GM19467 (cell line): Measurements from ENCODE around the gene CLK2.
A peak's percentile ranks its signal among the peaks of the same experiment; 100 is the strongest.
"Not testable (repeated sequence)": the region's sequence is repeated elsewhere in the genome, so short reads cannot be mapped to it uniquely, and the experiment has no call there.

Experiments used
- ATAC-seq: cut with Tn5 transposase; IDR thresholded peaks from one replicate; pipeline ENCODE4 v1.9.1; 2021; ENCODE audit warnings: mild to moderate bottlenecking, moderate library complexity; ENCODE audit not compliant: unreplicated experiment

The CLK2 gene

DNA sequence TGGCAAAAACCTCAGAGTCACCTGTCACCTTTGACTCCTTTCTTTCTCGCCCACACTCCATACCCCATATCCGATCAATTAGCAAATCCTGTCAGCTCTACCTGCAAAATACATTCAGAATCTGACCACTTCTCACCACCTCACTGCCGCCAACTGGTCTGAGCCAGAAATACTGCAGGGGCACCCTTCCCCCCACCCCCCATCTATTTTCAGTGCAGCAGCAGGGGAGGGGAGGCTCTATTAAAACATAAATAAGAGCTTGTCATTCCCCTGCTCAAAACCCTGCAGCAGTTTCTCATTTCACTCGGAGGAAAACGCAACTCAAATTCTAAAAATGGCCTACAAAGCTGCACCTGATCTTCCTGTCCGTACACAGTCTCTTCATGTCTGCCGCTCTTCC, 24.1 kb upstream of the CLK2 start:
- ATAC-seq: no peak

DNA sequence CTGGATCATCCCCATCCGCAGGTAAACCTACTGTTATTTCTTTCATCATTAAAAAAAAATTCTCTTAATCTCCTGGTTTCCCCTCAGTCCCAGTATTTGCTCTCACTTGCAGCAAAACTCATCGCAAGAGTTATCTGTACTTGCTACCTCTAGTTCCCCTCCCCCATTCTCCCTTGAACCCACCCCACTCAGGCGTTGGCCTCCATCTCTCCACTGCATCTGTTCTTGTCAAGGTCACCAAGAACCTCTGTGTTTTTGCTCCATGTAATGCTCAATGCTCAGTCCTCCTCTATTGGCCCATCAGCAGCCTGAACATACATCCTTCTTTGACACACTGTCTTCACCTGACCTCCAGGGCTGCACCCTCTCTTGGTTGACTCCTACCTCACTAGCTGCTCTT, 23.4 kb upstream of the CLK2 start:
- no peak for ATAC-seq

GRCh38 chr1:155295942-155296267, 22.6 kb upstream of the CLK2 start:
- no peak for ATAC-seq

- no peak for ATAC-seq
Observed at GRCh38 chr1:155295183-155295941, 22.1 kb upstream of the CLK2 start.

DNA sequence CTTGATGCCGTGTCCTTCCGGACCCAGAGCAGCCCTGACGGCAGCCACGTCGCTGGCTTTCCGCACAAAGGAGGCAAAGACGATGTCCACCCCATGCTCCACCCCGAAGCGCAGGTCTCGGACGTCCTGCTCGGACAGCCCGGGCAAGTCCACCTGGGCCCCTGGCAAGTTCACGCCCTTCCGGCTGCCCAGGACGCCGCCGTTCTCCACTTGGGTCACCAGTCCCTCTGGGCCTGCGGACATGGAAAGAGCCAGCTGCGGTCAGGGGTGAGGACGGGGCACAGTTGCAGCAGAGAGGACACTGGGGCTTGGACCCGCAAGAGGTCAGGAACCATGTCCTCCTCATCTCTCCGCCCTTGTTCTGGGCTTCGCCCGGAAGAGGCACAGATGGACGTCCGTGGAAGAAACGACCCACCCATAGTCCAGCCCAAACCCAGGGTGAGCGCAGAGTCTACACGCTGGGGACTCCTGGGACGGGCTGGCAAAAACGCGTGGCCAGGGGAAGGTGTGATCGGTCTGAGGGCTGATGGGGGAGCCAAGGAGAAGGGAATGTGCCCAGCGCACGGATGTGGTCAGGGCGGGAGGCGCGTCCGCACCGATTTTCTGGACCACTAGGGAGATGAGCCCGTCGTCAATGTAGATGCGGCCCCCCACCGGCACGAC, 21.3 kb upstream of the CLK2 start:
- no peak for ATAC-seq

GRCh38 chr1:155293086-155293749, 19.9 kb upstream of the CLK2 start:
- no peak for ATAC-seq

DNA sequence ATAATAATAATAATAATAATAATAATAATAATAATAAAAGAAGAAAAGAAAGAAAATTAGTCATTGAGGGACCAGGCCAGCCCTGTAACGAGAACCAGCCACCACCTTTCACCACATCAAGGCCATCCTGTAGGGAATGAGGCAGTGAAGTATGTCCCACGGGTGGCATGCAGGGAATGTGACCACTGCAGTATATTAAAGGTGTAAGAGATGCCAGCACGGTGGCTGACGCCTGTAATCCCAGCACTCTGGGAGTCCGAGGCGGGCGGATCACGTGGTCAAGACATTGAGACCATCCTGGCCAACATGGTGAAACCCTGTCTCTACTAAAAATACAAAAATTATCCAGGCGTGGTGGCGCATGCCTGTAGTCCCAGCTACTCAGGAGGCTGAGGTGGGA, 17.7 kb upstream of the CLK2 start:
- ATAC-seq: not testable (repeated sequence)

DNA sequence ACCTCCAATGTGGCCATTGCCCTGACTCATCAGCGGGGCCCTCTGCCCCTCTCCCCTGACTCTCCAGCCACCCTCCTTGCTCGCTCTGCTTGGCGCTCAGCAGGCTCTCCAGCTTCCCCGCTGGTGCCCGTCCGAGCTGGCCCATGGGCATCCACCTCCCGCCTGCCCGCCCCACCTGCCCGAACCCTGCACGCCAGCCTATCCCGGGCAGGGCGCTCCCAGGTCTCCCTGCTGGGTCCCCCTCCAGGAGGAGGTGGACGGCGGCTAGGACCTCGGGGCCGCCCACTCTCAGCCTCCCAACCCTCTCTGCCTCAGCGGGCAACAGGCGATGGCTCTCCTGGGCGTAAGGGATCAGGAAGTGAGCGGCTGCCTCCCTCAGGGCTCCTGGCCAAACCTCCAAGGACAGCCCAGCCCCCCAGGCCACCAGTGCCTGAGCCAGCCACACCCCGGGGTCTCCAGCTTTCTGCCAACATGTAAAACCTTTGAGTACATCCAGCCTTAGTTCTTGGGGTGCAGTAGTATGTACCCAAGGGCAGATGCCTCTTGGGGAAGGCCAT, 14.8 kb upstream of the CLK2 start:
- ATAC-seq: no peak

DNA sequence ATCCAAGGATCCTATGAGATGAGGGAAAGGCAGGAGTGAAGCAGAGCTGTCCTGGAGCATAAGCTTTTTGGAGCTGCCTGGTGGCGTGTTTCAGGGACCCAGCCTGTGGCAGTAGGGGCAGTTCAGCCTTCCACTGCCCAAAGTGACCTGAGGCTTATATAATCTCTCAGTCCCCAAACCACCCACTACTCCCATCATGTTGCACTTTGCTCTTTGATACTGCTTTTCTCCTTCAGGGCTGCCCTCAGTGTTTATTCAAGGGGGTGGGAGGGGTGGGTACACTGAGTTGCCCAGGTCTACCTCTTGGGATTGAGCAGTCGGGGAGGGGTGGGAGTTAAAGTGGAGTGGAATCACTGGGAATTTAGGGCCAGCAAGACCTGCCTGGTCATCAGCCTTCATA, 13.2 kb upstream of the CLK2 start:
- no peak for ATAC-seq

DNA sequence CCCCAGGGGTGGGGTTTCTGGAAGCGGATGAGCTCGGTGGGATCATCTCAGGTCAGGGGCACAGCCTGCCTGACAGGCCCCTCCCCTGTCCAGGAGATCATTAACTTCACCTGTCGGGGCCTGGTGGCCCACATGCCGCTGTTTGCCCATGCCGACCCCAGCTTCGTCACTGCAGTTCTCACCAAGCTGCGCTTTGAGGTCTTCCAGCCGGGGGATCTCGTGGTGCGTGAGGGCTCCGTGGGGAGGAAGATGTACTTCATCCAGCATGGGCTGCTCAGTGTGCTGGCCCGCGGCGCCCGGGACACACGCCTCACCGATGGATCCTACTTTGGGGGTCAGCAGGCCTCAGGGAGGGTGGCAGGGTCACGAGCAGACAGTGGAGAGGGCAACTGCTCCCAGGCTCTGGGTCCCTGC, 12.3 kb upstream of the CLK2 start:
- no peak for ATAC-seq

GRCh38 chr1:155285063-155285462, 11.8 kb upstream of the CLK2 start:
- no peak for ATAC-seq

GRCh38 chr1:155284476-155284875, 11.2 kb upstream of the CLK2 start:
- no peak for ATAC-seq

DNA sequence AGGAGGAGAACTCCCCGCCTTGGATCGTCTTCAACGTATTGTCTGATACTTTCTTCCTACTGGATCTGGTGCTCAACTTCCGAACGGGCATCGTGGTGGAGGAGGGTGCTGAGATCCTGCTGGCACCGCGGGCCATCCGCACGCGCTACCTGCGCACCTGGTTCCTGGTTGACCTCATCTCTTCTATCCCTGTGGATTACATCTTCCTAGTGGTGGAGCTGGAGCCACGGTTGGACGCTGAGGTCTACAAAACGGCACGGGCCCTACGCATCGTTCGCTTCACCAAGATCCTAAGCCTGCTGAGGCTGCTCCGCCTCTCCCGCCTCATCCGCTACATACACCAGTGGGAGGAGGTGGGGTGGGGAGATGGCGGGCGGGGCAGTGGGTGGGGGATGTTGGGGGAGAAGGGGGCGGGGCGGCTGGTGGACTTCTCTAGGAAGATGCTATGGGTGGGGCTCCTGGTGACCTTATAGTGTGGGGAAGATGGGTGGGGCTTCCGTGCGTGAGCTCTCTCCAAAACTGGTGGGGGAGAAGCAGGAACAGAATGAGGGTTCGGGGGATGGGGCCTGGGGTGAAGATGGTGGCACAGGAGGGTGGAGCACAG, 9.3 kb upstream of the CLK2 start:
- ATAC-seq: no peak

- ATAC-seq: no peak
Observed at GRCh38 chr1:155279268-155279667, 6.0 kb upstream of the CLK2 start.

- no peak for ATAC-seq
Observed at GRCh38 chr1:155278689-155279160, 5.4 kb upstream of the CLK2 start.

DNA sequence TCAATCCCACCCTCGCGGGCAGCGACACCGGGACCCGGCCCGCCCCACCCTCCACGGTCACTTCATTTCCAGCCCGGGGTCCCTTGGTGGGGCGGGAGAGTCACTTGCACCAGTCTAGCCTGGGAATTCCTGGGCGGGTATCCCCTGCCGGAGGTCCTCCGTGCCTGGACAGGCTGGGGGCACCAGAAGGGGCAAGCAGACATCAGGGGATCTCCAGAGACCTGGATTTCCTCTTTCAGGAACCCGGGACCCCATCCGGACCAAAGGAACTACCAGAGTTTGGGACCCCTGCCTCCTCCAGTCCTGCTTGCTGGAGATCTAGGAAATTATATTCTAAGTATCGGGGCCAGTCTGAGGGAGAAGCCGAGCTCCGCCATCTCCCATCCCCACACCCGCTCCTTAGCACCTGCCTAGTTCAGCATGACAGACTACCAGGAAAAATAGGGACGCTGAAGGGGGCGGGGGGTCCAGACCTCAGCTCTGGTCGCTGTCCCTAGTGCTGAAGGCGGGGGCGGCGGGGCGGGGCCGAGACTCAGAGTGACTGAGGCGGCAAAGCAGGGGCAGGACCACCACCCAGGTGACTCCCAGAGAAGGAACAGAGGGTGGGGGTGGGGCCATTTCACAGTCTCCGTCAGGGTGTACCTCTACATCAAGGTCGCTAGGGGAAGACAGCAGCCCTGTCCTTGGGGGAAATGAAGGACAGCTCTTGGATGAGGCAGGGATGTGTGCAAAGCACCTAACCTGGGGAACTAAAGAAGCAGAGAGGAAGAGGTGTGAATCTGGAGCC, 4.8 kb upstream of the CLK2 start:
- ATAC-seq: no peak

GRCh38 chr1:155277070-155277901, 4.0 kb upstream of the CLK2 start, which contains the start of gene HCN3:
Gene HCN3, plus strand, starts transcription at chr1:155277463. Its CDS starts 128 bp downstream, at chr1:155277591.
- ATAC-seq: peak; percentile 63

DNA sequence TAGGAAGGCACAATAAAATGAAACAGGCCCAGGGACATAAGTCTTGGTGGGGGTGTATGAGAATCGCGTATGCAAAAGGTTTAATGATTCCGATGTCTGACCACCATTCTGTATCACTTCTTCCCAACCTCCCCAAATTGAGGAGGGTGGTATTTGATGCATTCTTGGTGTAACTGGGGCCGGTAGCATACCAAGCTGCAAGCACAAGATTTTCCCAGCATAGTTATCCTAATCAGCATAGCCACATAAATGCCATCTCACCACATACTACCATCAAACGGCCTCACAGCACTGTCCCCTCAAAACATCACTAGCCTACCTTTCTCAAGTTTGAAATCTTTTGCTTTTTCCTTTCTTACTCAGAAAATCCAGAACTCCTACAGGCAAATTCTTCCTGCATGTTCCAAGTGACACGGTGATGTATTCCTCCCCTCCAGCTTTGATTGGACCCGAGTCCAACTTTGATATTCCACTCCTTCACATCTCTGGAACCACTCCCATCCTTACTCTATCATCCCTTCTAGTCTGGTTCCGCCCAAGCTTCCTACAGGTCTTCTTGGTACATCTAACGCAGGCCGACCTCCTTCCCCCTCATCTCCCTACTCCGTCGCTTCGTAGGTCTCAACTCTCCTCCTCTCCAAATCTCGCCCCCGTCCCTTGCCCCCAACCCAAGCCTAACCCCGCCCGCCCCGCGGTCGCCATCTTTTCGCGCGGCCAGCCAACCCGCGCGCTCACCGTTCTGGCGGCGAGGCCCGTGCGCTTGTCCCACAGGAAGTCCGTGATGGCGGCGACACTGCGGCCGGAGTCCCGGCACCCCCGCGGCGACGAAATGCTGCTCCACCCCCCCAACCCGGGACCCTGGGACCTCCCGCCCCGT, 600 bp downstream of the CLK2 start:
- peak; percentile 23 for ATAC-seq

GRCh38 chr1:155269381-155269780, 3.9 kb downstream of the CLK2 start:
- ATAC-seq: no peak
